Ectodermal cell (in vitro differentiated cells): Measurements from ENCODE around the gene TSHZ2.
"Not testable (repeated sequence)": the region's sequence is repeated elsewhere in the genome, so short reads cannot be mapped to it uniquely, and the experiment has no call there.

Experiments
- H3K27ac ChIP-seq: 2 replicates; pipeline ENCODE4 v1.7.0; 2013; ENCODE audit warnings: mild to moderate bottlenecking, low read depth, low read length; ENCODE audit not compliant: insufficient read depth, poor library complexity, severe bottlenecking
- H3K27me3 ChIP-seq: 2 replicates; pipeline ENCODE4 v1.7.0; 2013; ENCODE audit warnings: mild to moderate bottlenecking, low read length; ENCODE audit not compliant: insufficient read depth, control insufficient read depth, poor library complexity, severe bottlenecking
- H3K36me3 ChIP-seq: one replicate; pipeline ENCODE4 v1.7.0; 2013; ENCODE audit warnings: low read length; ENCODE audit not compliant: control insufficient read depth, insufficient read depth
- H3K4me1 ChIP-seq: one replicate; pipeline ENCODE4 v1.7.0; 2013; ENCODE audit warnings: low read length; ENCODE audit not compliant: control insufficient read depth, insufficient read depth
- H3K4me3 ChIP-seq: 2 replicates; pipeline ENCODE4 v1.7.0; 2013; ENCODE audit warnings: low read depth, low read length, control low read depth; ENCODE audit not compliant: insufficient read depth
- H3K9me3 ChIP-seq: 2 replicates; pipeline ENCODE4 v1.7.0; 2013; ENCODE audit warnings: mild to moderate bottlenecking, low read length, moderate library complexity; ENCODE audit not compliant: control insufficient read depth
- WGBS, 2 experiments: methylation state at CpG; one replicate each; pipeline ENCODE4 v1.1.7; 2013; ENCODE audit warnings: missing lambda C conversion rate in 2 of 2; 5-methylcytosine and 5-hydroxymethylcytosine counted together

TSHZ2 gene

DNA sequence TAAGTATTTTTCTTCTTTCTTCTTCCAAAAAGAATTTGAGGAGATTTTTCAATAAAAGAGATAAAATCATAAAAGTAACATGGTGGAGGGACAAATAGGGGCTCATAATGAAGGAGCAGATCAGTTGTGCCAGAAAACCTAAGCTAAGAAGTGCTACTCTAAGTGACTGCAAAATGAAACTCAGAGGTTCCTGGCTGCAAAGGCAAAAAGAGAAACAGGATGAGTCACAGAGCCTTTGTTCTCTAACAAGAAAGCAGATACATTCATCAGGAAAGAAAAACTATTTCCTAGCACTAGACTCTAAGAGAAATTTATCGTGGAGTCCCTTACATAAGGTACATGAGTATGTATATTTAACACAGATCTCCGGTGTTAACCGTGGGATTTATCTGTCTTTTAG is 49.8 kb downstream of the TSHZ2 start:
- Histone ChIP-seq H3K27me3 (no peaks in the 10 kb centered on the region), H3K4me3 (no peak overlapping the region)

DNA sequence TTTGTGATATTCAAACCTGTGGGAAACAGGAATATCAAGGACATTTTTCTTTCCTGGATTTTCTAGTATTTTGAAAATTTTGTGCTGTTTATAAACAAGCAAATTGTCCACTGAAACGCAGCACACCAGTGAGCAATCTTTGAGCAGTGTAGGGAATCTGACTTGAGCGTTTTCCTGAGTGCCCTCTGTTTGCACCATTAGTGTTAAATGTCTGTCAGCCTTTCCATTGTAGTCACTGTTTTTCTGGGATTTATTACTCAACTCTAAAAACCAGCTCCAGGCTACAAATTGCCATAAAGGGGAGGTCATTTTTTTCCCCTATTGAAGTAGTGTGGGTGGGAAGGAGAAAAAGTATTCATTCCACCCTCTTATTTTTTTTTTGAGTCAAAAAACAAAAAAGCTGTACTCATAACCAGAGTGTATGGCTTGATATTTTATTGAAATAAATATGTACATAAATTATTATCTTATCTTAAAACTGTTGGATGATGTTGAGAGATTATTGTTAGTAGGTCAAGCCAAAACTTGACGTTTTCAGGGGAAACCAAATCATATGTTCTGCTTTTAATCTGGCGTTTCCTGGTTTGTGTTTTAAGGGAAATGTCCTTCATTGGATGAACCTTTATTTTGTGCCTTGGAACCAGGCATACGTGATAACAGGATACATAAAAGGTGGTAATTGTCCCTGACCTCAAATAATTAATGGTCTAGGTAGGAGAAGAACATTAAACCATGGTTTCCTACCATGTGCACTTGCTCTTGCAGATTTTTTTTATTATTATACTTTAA is 51.8 kb downstream of the TSHZ2 start:
- Histone ChIP-seq H3K27ac (no peak overlapping the region), H3K27me3 (no peaks in the 10 kb centered on the region), H3K9me3 (no peaks in the 10 kb centered on the region), H3K36me3 (no peaks in the 10 kb centered on the region), H3K4me1 (no peaks in the 10 kb centered on the region), H3K4me3 (no peak overlapping the region)
- WGBS, 2 experiments, result 88 to 94% methylated on average over 5 of the region's 5 CpGs

More for the DNA sequence above, 49.8 kb downstream of the TSHZ2 start:
- Histone ChIP-seq H3K36me3 (no peaks in the 10 kb centered on the region), H3K4me1 (no peaks in the 10 kb centered on the region), H3K9me3 (no peaks in the 10 kb centered on the region), H3K27ac (no peak overlapping the region)
- WGBS, 2 experiments, result 90 to 94% methylated on average over 3 of the region's 3 CpGs

GRCh38 chr20:53024653-53025052 is 52.5 kb downstream of the TSHZ2 start:
- WGBS, 2 experiments, result 84 to 92% methylated on average over 4 to 5 of the region's 5 CpGs
- H3K27ac ChIP-seq, H3K9me3 ChIP-seq, H3K36me3 ChIP-seq, H3K4me1 ChIP-seq, H3K27me3 ChIP-seq, H3K4me3 ChIP-seq: not testable (repeated sequence)

DNA sequence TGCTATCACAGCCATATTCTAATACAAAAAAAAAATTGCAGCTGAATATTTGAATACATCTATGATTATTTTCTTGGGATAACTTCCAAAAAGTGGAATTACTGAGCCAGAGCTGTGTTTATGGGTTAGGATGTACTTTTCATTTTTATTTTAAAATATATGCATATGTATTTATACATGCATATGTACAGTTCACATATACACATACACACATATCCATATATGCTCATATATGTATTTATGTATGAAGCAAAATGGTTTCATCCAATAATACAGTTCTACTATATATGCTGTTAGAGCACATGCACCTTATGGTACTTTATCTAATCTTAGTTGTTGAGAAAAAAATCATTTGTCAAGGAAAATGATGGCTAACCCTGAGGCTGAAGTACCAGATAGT is 54.9 kb downstream of the TSHZ2 start:
- no peaks in the 10 kb centered on the region for H3K36me3 ChIP-seq
- H3K27ac ChIP-seq, result no peak overlapping the region
- H3K27me3 ChIP-seq, result no peaks in the 10 kb centered on the region
- no peaks in the 10 kb centered on the region for H3K9me3 ChIP-seq
- no peak overlapping the region for H3K4me3 ChIP-seq
- H3K4me1 ChIP-seq, result no peaks in the 10 kb centered on the region

GRCh38 chr20:53028337-53029007 is 56.3 kb downstream of the TSHZ2 start:
- Histone ChIP-seq H3K36me3 (no peaks in the 10 kb centered on the region), H3K27me3 (no peaks in the 10 kb centered on the region)
- WGBS, 2 experiments, result 93 to 94% methylated on average over 6 of the region's 6 CpGs

DNA sequence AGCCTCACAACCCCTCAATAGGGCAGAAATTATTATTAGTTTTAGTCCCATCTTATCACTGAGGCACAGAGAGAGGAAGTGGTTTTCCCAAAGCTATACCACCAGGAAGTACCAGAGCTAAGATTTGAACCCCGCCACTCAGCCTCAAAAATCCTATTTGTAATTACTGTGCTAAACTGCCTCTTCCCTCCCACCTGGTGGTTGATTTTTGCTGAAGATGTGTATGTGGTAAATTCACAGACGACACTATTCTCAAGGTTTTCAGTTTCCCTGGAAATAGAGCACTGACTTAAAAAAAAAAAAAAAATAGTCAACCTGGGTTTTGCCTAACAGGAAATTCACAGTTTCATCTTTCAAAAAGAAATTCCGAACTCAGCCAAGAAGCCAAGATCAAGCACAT is 57.9 kb downstream of the TSHZ2 start:
- H3K36me3 ChIP-seq, result no peaks in the 10 kb centered on the region
- no peaks in the 10 kb centered on the region for H3K27me3 ChIP-seq
- H3K9me3 ChIP-seq, result no peaks in the 10 kb centered on the region
- 76 to 89% methylated on average over 2 to 3 of the region's 3 CpGs for WGBS, 2 experiments
- H3K4me3 ChIP-seq, result no peak overlapping the region
- no peak overlapping the region for H3K27ac ChIP-seq
- no peaks in the 10 kb centered on the region for H3K4me1 ChIP-seq

More at GRCh38 chr20:53028337-53029007, 56.3 kb downstream of the TSHZ2 start:
- no peak overlapping the region for H3K27ac ChIP-seq
- H3K9me3 ChIP-seq, result no peaks in the 10 kb centered on the region
- H3K4me3 ChIP-seq, result no peak overlapping the region
- H3K4me1 ChIP-seq, result no peaks in the 10 kb centered on the region

GRCh38 chr20:53032046-53032445 is 59.9 kb downstream of the TSHZ2 start:
- Histone ChIP-seq H3K4me1 (no peaks in the 10 kb centered on the region), H3K27ac (no peak overlapping the region), H3K27me3 (no peaks in the 10 kb centered on the region), H3K9me3 (no peaks in the 10 kb centered on the region), H3K4me3 (no peak overlapping the region), H3K36me3 (no peaks in the 10 kb centered on the region)
- 94 to 97% methylated on average over 11 of the region's 11 CpGs for WGBS, 2 experiments

- no peaks in the 10 kb centered on the region for H3K4me1 ChIP-seq
- H3K27ac ChIP-seq, result no peak overlapping the region
- no peaks in the 10 kb centered on the region for H3K36me3 ChIP-seq
- H3K27me3 ChIP-seq, result no peaks in the 10 kb centered on the region
- no peak overlapping the region for H3K4me3 ChIP-seq
- H3K9me3 ChIP-seq, result no peaks in the 10 kb centered on the region
- WGBS, 2 experiments, result 83 to 85% methylated on average over 5 of the region's 5 CpGs
These were observed 60.3 kb downstream of the TSHZ2 start for GRCh38 chr20:53032478-53032932.

DNA sequence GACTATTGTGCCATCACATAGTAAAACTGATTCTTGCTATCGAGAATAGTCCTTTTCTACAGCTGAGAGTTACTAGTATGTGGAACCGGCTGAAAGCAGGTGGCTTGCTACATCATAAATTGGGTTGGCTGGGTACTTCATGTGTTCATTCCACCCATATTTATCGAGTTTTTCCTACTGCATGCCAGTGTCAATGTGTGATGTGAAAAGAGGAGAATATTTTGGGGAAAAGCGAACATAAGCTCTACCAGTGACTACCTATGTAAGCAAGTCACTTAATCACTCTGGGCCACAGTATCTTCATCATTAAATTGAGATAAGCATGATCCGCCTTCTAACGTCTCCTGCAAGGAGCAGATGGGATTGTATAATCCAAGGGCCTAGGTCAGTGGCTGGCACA is 61.0 kb downstream of the TSHZ2 start:
- no peaks in the 10 kb centered on the region for H3K4me1 ChIP-seq
- no peak overlapping the region for H3K4me3 ChIP-seq
- WGBS, 2 experiments, result 81 to 83% methylated on average over 6 of the region's 6 CpGs
- H3K9me3 ChIP-seq, result no peaks in the 10 kb centered on the region
- H3K36me3 ChIP-seq, result no peaks in the 10 kb centered on the region
- H3K27ac ChIP-seq, result no peak overlapping the region
- no peaks in the 10 kb centered on the region for H3K27me3 ChIP-seq

DNA sequence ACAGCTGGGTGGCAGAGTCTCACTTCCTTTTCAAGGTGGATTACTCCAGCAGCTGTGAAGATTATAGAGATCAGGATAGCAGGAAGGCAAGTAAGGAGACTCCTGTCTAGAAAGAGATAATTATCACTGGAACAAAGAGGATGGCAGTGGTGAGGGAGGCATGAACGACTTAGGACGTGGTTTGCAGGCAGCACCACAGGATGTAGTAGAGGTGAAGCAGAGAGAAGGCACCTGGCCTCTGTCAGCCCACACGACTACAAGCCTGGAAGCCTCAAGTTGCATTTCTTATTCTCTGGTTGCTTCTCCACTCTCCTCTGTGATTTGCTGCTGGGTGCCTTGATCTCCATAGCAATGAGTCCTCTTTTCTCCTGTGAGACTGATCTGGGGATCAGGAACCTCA is 62.7 kb downstream of the TSHZ2 start:
- H3K4me1 ChIP-seq, result no peaks in the 10 kb centered on the region
- no peak overlapping the region for H3K4me3 ChIP-seq
- no peak overlapping the region for H3K27ac ChIP-seq
- no peaks in the 10 kb centered on the region for H3K27me3 ChIP-seq
- H3K36me3 ChIP-seq, result no peaks in the 10 kb centered on the region
- no peaks in the 10 kb centered on the region for H3K9me3 ChIP-seq
- WGBS, 2 experiments, result 54 to 56% methylated on average over 3 of the region's 3 CpGs
